HL-60 (cell line): ENCODE measurements around the gene HIPK2.

Source experiments
- POLR2AphosphoS5 ChIP-seq: IDR thresholded peaks from 2 replicates; pipeline ENCODE4 v1.6.1; 2012; ENCODE audit warnings: low read depth
- TF ChIP-seq, protein P1 (sequence below): IDR thresholded peaks from one replicate; pipeline ENCODE4 v1.5.1; 2011; ENCODE audit warnings: low read length, control low read depth, inconsistent platforms; ENCODE audit not compliant: insufficient read depth

GRCh38 chr7:139602143-139602722 lies 175.6 kb downstream of the HIPK2 start:
- TF ChIP-seq, protein P1, sequence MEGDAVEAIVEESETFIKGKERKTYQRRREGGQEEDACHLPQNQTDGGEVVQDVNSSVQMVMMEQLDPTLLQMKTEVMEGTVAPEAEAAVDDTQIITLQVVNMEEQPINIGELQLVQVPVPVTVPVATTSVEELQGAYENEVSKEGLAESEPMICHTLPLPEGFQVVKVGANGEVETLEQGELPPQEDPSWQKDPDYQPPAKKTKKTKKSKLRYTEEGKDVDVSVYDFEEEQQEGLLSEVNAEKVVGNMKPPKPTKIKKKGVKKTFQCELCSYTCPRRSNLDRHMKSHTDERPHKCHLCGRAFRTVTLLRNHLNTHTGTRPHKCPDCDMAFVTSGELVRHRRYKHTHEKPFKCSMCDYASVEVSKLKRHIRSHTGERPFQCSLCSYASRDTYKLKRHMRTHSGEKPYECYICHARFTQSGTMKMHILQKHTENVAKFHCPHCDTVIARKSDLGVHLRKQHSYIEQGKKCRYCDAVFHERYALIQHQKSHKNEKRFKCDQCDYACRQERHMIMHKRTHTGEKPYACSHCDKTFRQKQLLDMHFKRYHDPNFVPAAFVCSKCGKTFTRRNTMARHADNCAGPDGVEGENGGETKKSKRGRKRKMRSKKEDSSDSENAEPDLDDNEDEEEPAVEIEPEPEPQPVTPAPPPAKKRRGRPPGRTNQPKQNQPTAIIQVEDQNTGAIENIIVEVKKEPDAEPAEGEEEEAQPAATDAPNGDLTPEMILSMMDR = peak; percentile 24
- TF ChIP-seq POLR2AphosphoS5 = no peak
